Thyroid gland (tissue), 4 donors: ENCODE data around the gene MAEA. TPM values are rescaled to one million over a fixed set of nuclear protein-coding genes. Genes with fewer than 3 reads are reported as not detected.
A peak's percentile ranks its signal among the peaks of the same experiment; 100 is the strongest.

Experiments
- DNase-seq, 2 donors: peaks; one replicate each; pipeline ENCODE4 v3.0.0-alpha.2; 2019
- H3K27ac ChIP-seq, 3 donors: fragments of 200-600 bp; sonication (generic); 1 replicate in 2 of 3; 2 replicates in 1 of 3; pipeline ENCODE4 v1.5.1; 2016 to 2019; ENCODE audit warnings: mild to moderate bottlenecking in 1 of 3, moderate library complexity in 1 of 3
- H3K27me3 ChIP-seq: fragments of 200-600 bp; sonication (generic); one replicate; pipeline ENCODE4 v1.5.1; 2019
- H3K36me3 ChIP-seq, 2 donors: fragments of 200-600 bp; sonication (generic); one replicate each; pipeline ENCODE4 v1.5.1; 2016 to 2019
- H3K4me1 ChIP-seq, 2 donors: fragments of 200-600 bp; sonication (generic); one replicate each; pipeline ENCODE4 v1.5.1; 2017 to 2019
- H3K4me3 ChIP-seq, 3 donors: fragments of 200-600 bp; sonication (generic); replicated peaks in 1 of 3; 1 replicate in 2 of 3; 2 replicates in 1 of 3; pipeline ENCODE4 v1.5.1; 2016; ENCODE audit warnings: mild to moderate bottlenecking in 1 of 3
- H3K9me3 ChIP-seq: fragments of 200-600 bp; sonication (generic); one replicate; pipeline ENCODE4 v1.5.1; 2017
- CTCF ChIP-seq, 6 experiments: fragments of 200-600 bp in 3 of 6; fragments of 450-650 bp in 3 of 6; sonication (generic) in 3 of 6; IDR thresholded peaks; one replicate each; pipeline ENCODE4 v1.5.1; 2016 to 2019; ENCODE audit warnings: antibody characterized with exemption in 6 of 6, mild to moderate bottlenecking in 2 of 6, inconsistent platforms in 1 of 6, moderate library complexity in 1 of 6
- POLR2A ChIP-seq, 2 donors: fragments of 450-650 bp; IDR thresholded peaks; one replicate each; pipeline ENCODE4 v1.6.1; 2017; ENCODE audit warnings: antibody characterized with exemption in 2 of 2, mild to moderate bottlenecking in 2 of 2, moderate library complexity in 1 of 2
- WGBS, 2 donors: methylation state at CpG; one replicate each; pipeline ENCODE4 v1.1.5; 2017; 5-methylcytosine and 5-hydroxymethylcytosine counted together
- intact Hi-C: fragments of 100-400 bp; cut with DNase I; formaldehyde crosslinking; loops from one replicate; pipeline ENCODE4 v1.15.1; 2023
- total RNA-seq, 4 donors: library from RNA; depleted of rRNA; stranded (reverse); fragments of >200 nt; gene quantifications; one replicate each; pipeline ENCODE4 v1.2.3, GENCODE V29; 2016

Gene MAEA
- total RNA-seq, 4 donors from 2014 or later: 85.3 to 99.5 (median 87.3) TPM

DNA sequence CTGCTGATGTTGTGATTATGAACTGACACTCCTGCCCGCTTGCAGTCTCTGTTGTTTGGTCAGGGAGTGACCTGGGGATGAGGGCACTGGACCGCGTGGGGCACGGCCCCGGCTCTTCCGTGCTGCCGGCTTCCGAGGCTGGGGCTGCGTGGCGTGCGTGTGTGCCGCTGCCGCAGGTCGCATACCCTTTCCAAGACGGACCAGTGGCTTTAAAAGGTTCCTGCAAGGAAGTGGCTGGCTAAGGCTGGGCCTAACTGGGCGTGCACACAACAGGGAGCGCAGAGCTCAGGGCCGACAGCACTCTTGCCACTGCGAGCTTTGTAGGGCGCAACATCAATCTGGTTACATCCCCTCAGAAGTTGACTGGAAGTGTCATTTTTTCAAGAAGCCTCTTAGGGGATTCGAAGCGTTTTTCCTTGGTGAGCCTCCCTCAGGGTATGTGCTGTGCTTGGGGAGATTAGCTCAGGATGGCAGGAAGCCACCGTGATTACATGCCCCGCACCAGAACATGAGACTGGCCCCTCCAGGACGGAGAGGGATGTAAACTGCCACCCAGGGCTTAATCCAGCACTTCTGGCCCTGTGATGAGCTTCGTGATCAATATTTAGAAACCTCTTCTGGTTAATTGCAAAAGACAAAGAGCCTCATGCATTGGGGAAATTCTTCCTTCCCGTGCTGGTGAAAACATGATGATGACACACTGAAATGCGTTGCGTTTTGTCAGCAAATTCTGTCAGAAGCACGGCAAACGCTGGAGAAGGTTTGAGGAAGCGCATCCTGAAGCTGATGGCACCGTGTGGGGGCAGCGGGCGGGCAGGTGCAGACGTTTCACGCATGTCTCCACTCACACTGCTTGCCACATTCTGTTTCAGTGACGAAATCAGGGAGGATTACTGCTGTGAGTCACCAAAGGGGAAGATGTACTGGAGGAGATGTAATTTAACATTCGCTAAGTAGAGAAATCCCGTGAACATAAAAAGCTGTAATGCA lies 11.1 kb downstream of the MAEA start:
- 88 to 89% methylated on average over 30 to 34 of the region's 40 CpGs for WGBS, 2 donors
- Histone ChIP-seq H3K4me3 (no peak overlapping the region), H3K36me3 (peaks cover 0 to 10% of the 10 kb centered on the region in 2 donors), H3K9me3 (no peaks in the 10 kb centered on the region), H3K4me1 (peaks cover 6 to 23% of the 10 kb centered on the region in 2 donors), H3K27me3 (no peaks in the 10 kb centered on the region), H3K27ac (no peak overlapping the region)
- peak in 1 of 2 donors; percentile 22 for DNase-seq
- TF ChIP-seq CTCF (IDR thresholded peaks at IDR 0.05): no peak
- no peak for TF ChIP-seq POLR2A (IDR thresholded peaks at IDR 0.05)
- intact Hi-C loops: no loop called here

DNA sequence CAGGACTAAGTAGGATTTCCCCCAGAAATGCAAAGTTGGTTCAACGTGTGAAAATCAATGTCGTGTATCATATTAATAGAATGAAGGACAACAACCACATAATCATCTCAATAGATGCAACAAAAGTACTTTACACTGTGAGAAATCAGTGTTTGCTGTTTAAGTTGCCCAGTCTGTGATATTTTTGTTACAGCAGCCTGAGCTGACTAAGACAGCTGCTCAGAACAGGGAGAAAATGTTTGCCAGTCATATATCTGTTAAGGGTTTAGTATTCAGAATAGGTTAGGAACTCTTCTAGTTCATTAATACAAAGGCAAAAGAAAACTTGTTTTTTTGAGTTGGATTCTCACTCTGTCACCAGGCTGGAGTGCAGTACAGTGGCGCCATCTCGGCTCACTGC lies 12.5 kb downstream of the MAEA start:
- Histone ChIP-seq H3K27ac (no peak overlapping the region), H3K9me3 (no peaks in the 10 kb centered on the region), H3K27me3 (no peaks in the 10 kb centered on the region), H3K4me3 (no peak overlapping the region), H3K4me1 (peaks cover 10 to 34% of the 10 kb centered on the region in 2 donors), H3K36me3 (peaks cover 0 to 5% of the 10 kb centered on the region in 2 donors)
- 47 to 93% methylated on average over 4 of the region's 4 CpGs for WGBS, 2 donors
- DNase-seq: no peak
- intact Hi-C loops: no loop called here
- TF ChIP-seq CTCF (IDR thresholded peaks at IDR 0.05) (no peak), POLR2A (IDR thresholded peaks at IDR 0.05) (no peak)

DNA sequence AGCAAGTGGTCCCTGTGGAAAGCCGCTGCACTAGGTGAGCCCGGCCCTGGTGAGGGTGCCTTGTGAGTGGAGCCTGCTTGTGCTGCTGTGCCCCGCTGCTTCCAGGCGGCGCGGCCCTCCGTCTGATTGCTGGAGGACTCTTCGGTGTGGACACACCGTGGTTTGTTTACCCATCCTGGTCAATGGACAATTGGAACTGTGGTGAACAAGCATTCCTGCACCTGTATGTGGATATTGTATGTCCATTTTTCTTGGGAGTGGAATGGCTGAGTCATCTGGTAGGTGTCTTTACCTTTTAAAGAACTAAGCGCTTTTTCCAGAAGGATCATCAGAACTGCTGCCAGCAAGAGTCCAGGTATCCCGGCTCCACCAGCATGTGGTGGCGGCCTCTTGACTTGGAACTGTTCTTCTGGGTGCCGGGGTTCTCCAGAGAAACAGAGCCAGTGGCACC lies 15.6 kb downstream of the MAEA start:
- intact Hi-C loops: no loop called here
- H3K9me3 ChIP-seq: no peaks in the 10 kb centered on the region
- 89 to 100% methylated on average over 1 to 12 of the region's 13 CpGs for WGBS, 2 donors
- peak overlapping the region in 1 of 3 donors; percentile 16 for H3K27ac ChIP-seq
- peaks cover 0 to 2% of the 10 kb centered on the region in 2 donors for H3K36me3 ChIP-seq
- peaks cover 36 to 57% of the 10 kb centered on the region in 2 donors for H3K4me1 ChIP-seq
- no peak overlapping the region for H3K4me3 ChIP-seq
- DNase-seq: peak; percentile 15
- no peaks in the 10 kb centered on the region for H3K27me3 ChIP-seq
- no peak for TF ChIP-seq POLR2A (IDR thresholded peaks at IDR 0.05)
- TF ChIP-seq CTCF (IDR thresholded peaks at IDR 0.05): no peak

DNA sequence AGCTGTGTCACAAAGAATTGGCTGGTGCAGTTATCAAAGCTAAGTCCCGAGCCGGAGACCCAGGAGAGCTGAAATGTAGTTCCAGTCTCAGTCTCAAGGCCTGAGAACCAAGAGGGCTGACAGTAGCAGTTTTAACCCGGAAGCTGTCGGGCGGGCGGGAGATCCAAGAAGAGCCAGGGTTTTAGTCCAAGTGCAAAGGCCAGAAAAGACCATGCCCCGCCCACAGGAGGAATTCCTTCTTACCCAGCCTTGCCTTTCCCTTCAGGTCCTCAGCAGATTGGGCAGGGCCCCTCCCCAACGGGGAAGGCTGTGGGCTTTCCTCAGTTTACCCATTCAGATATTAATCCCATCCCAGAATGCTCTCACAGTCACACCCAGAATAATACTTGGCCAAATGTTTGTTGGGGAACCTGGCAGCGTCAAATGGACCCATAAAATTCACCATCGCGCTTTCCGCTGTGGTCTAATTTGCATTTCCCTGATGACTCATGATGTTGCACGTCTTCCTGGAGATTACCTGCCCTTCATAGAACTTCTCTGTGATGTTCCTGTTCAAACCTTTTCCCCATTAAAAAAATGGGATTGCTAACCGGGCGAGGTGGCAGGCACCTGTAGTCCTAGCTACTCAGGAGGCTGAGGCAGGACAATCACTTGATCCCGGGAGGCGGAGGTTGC lies 16.2 kb downstream of the MAEA start:
- peaks cover 39 to 60% of the 10 kb centered on the region in 2 donors for H3K4me1 ChIP-seq
- H3K27ac ChIP-seq: peak overlapping the region in 1 of 3 donors; percentile 16
- H3K9me3 ChIP-seq: no peaks in the 10 kb centered on the region
- WGBS, 2 donors: 79 to 94% methylated on average over 17 of the region's 17 CpGs
- intact Hi-C loops: no loop called here
- H3K4me3 ChIP-seq: no peak overlapping the region
- TF ChIP-seq CTCF (IDR thresholded peaks at IDR 0.05): no peak
- no peak for TF ChIP-seq POLR2A (IDR thresholded peaks at IDR 0.05)
- no peak for DNase-seq
- H3K36me3 ChIP-seq: no peaks in the 10 kb centered on the region
- no peaks in the 10 kb centered on the region for H3K27me3 ChIP-seq
